ENCODE results near the gene MEA1.

The MEA1 gene

DNA sequence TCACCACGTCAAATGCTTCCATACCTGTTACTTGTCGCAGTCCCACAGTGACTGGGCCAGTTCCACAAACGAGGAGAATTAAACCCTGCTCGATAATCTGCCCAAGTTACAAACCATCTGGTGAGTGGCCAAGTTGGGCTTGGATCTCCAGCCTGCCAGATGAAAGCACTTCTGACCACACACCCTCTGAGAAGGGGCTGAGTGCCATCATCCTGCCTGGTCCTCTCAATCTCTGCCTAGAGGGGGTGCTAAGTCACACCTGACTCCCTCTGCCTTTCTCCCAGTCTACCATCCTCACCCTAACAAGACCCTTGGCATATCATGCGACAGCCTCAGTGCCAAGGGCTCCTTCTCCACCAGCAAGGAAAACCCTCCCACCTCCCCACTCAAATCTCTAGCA is 23.5 kb upstream of the MEA1 start:
- H3K4me1 ChIP-seq (ENCODE audit: insufficient read depth, low read length), result peaks cover 3% of the 10 kb centered on the region

DNA sequence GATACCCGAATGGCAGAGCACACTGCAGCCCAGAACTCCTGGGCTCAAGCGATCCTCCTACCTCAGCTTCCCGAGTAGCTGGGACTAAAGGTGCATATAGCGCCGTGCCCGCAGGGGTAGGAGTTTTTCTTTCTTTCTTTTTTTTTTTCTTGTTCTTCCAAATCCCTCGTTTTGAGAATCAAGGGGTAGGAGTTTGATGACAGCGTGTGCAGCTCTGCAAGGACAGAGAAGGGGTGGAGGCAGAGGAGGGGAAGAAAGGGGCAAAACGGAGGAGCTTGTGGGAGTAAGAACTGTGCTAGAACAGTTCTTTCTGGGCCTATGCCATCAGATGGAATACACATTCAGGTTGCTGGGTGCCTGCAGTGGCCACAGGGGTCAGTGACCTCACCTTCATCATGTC is 23.0 kb upstream of the MEA1 start:
- H3K9ac ChIP-seq (ENCODE audit: low read length), result no peak overlapping the region
- no peak overlapping the region for H3K27ac ChIP-seq (ENCODE audit: low read depth, low read length)

More for the DNA sequence above, 23.5 kb upstream of the MEA1 start:
- Histone ChIP-seq H3K27me3 (ENCODE audit: control insufficient read depth in 1 of 2, insufficient read depth in 2 of 2, low read length in 2 of 2) (no peaks in the 10 kb centered on the region), H3K27ac (ENCODE audit: low read depth, low read length) (no peak overlapping the region), H3K9me3 (ENCODE audit: low read length) (no peaks in the 10 kb centered on the region), H3K36me3 (ENCODE audit: insufficient read depth, low read length) (peaks cover 41% of the 10 kb centered on the region), H3K9ac (ENCODE audit: low read length) (no peak overlapping the region), H3K4me3 (ENCODE audit: low read depth in 1 of 2, low read length in 2 of 2) (no peak overlapping the region)

DNA sequence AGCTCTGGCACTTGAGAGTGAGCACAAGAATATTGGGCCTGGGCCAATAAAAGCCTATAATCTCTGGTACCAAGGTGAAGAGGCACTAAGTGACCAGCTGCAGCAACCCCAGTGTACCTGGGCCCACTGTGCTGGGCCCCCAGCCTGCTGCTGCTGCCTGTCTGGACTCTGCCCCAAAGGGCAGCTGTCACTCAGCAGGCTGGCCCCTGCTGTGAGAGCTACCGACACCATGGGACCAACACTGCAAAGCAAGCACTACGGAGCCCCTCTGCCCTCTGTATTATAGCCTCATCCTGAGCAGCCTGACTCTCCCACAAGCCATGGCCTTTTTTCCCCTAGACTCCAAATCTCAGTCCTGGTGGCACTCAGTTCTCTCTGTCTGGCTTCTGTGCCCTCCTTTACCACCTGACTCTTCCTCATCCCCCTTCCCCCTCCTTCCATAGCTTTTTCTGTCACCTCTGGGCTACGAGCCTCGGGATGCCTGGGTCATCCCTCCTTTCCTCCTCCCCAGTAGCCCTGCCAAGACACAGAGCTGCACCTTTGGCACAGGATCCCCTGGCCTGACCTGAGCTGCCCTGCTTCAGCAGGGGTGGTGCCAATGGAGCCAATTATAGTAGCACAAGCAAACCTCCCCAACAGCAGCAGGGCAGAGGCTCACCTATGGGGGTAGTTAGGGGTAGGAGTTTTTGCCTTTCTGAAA is 21.9 kb upstream of the MEA1 start:
- no peak overlapping the region for H3K9ac ChIP-seq (ENCODE audit: low read length)
- H3K4me3 ChIP-seq (ENCODE audit: low read depth in 1 of 2, low read length in 2 of 2), result no peak overlapping the region
- H3K9me3 ChIP-seq (ENCODE audit: low read length), result no peaks in the 10 kb centered on the region
- peaks cover 41% of the 10 kb centered on the region for H3K36me3 ChIP-seq (ENCODE audit: insufficient read depth, low read length)
- H3K4me1 ChIP-seq (ENCODE audit: insufficient read depth, low read length), result peaks cover 3% of the 10 kb centered on the region
- no peaks in the 10 kb centered on the region for H3K27me3 ChIP-seq (ENCODE audit: control insufficient read depth in 1 of 2, insufficient read depth in 2 of 2, low read length in 2 of 2)
- no peak overlapping the region for H3K27ac ChIP-seq (ENCODE audit: low read depth, low read length)

More for the DNA sequence above, 23.0 kb upstream of the MEA1 start:
- Histone ChIP-seq H3K4me1 (ENCODE audit: insufficient read depth, low read length) (peaks cover 3% of the 10 kb centered on the region), H3K36me3 (ENCODE audit: insufficient read depth, low read length) (peaks cover 41% of the 10 kb centered on the region), H3K4me3 (ENCODE audit: low read depth in 1 of 2, low read length in 2 of 2) (no peak overlapping the region), H3K9me3 (ENCODE audit: low read length) (no peaks in the 10 kb centered on the region), H3K27me3 (ENCODE audit: control insufficient read depth in 1 of 2, insufficient read depth in 2 of 2, low read length in 2 of 2) (no peaks in the 10 kb centered on the region)

DNA sequence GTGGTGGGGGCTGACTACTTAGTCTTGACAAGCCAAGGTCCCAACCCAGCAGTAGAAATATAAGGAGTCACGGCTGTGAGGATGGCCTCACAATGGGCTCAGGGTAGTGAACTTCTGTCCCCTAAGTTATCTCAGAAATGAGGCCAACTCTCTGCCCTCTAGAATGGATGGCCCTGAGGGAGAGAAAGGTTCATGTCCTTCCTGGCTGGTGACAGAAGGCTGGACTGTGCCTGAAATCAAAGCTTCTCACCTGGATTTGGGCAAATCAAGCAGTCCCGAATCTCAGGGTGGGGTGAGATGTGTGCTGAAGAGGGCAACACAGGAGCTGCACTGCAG is 20.4 kb upstream of the MEA1 start:
- Histone ChIP-seq H3K27ac (ENCODE audit: low read depth, low read length) (no peak overlapping the region), H3K36me3 (ENCODE audit: insufficient read depth, low read length) (peaks cover 50% of the 10 kb centered on the region), H3K27me3 (ENCODE audit: control insufficient read depth in 1 of 2, insufficient read depth in 2 of 2, low read length in 2 of 2) (no peaks in the 10 kb centered on the region), H3K9ac (ENCODE audit: low read length) (no peak overlapping the region), H3K9me3 (ENCODE audit: low read length) (no peaks in the 10 kb centered on the region), H3K4me3 (ENCODE audit: low read depth in 1 of 2, low read length in 2 of 2) (no peak overlapping the region), H3K4me1 (ENCODE audit: insufficient read depth, low read length) (peaks cover 3% of the 10 kb centered on the region)

DNA sequence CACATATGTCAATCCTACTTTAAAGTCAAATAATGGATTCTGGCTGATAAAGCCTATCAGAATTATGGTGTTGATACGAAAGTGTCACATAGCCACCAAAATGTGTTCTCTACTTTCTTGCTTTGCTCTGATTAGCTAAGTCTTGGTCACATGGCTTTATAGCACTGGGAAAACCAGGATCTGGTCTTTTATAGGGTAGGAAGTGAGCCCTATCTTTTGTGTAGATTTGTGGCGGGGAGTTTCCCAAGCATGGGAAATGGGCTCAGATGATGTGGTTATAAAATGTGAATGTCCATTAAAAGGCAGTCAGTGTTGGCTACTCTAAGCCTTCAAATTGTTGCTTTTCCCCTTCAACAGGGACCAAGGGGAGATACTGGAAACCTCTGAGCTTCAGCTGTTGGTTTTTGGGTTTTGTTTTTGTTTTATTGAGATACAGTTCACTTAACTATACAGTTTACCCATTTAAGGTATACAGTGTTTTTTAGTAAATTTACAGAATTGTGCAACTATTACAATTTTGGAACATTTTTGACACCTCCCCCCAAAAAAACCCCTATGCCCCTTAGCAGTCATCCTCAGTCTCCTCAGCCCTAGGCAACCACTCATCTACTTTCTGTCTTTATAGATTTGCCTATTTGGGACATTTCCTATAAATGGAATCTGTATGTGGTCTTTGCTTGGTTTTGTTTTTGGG is 19.9 kb upstream of the MEA1 start:
- Histone ChIP-seq H3K36me3 (ENCODE audit: insufficient read depth, low read length) (peaks cover 50% of the 10 kb centered on the region), H3K4me1 (ENCODE audit: insufficient read depth, low read length) (peaks cover 3% of the 10 kb centered on the region), H3K4me3 (ENCODE audit: low read depth in 1 of 2, low read length in 2 of 2) (no peak overlapping the region), H3K9ac (ENCODE audit: low read length) (no peak overlapping the region), H3K9me3 (ENCODE audit: low read length) (no peaks in the 10 kb centered on the region), H3K27ac (ENCODE audit: low read depth, low read length) (no peak overlapping the region), H3K27me3 (ENCODE audit: control insufficient read depth in 1 of 2, insufficient read depth in 2 of 2, low read length in 2 of 2) (no peaks in the 10 kb centered on the region)

DNA sequence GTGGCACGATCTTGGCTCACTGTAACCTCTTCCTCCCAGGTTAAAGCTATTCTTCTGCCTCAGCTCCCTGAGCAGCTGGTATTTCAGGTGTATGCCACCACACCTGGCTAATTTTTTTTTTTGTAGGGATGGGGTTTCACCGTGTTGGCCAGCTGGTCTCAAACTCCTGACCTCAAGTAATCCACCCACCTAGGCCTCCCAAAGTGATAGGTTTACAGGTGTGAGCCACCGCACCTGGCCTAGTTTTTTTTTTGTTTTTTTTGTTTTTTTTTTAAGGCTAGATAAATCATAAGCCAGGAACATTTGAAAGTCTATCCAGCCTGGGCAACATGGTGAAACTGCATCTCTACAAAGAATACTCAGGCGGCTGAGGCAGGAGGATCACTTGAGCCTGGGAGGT is 18.6 kb upstream of the MEA1 start:
- H3K9me3 ChIP-seq (ENCODE audit: low read length), result no peaks in the 10 kb centered on the region
- peaks cover 48% of the 10 kb centered on the region for H3K36me3 ChIP-seq (ENCODE audit: insufficient read depth, low read length)
- no peak overlapping the region for H3K9ac ChIP-seq (ENCODE audit: low read length)
- H3K4me3 ChIP-seq (ENCODE audit: low read depth in 1 of 2, low read length in 2 of 2), result no peak overlapping the region
- no peaks in the 10 kb centered on the region for H3K27me3 ChIP-seq (ENCODE audit: control insufficient read depth in 1 of 2, insufficient read depth in 2 of 2, low read length in 2 of 2)
- no peak overlapping the region for H3K27ac ChIP-seq (ENCODE audit: low read depth, low read length)
- peaks cover 3% of the 10 kb centered on the region for H3K4me1 ChIP-seq (ENCODE audit: insufficient read depth, low read length)

DNA sequence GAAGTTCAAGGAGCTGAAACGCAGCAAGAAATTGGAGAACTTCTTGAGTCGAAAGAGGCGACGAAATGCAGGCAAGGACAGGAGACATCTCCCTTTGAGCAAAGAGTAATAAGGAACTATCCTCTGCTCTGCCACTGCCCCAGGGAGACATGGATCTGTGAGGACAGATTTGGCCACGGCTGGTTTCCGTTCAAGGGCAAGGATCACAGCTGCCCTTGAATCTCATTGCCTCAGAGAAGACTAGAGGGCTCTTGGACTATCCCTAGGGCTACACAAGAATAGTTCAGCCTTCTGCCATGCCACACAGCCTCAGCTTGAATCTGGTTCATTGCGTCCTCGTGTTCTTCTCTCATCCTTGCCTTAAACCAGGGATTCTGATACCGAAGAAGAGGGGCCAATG is 15.4 kb upstream of the MEA1 start:
- Histone ChIP-seq H3K9me3 (ENCODE audit: low read length) (no peaks in the 10 kb centered on the region), H3K27ac (ENCODE audit: low read depth, low read length) (no peak overlapping the region), H3K4me1 (ENCODE audit: insufficient read depth, low read length) (peaks cover 2% of the 10 kb centered on the region), H3K36me3 (ENCODE audit: insufficient read depth, low read length) (peaks cover 64% of the 10 kb centered on the region), H3K27me3 (ENCODE audit: control insufficient read depth in 1 of 2, insufficient read depth in 2 of 2, low read length in 2 of 2) (no peaks in the 10 kb centered on the region), H3K4me3 (ENCODE audit: low read depth in 1 of 2, low read length in 2 of 2) (no peak overlapping the region), H3K9ac (ENCODE audit: low read length) (no peak overlapping the region)

DNA sequence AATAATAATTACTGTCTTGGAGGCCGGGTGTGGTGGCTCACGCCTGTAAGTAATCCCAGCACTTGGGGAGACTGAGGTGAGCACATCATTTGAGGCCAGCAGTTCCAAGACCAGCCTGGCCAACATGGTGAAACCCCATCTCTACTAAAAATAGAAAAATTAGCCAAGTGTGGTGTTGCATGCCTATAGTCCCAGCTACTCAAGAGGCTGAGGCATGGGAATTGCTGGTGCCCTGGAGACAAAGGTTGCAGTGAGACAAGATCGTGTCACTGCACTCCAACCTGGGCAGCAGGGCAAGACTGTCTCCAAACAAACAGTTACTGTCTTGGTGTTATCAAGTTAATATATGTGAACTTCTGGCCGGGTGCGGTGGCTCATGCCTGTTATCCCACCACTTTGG is 12.6 kb upstream of the MEA1 start:
- Histone ChIP-seq H3K36me3 (ENCODE audit: insufficient read depth, low read length) (peaks cover 57% of the 10 kb centered on the region), H3K27ac (ENCODE audit: low read depth, low read length) (no peak overlapping the region), H3K4me3 (ENCODE audit: low read depth in 1 of 2, low read length in 2 of 2) (no peak overlapping the region), H3K9ac (ENCODE audit: low read length) (no peak overlapping the region), H3K27me3 (ENCODE audit: control insufficient read depth in 1 of 2, insufficient read depth in 2 of 2, low read length in 2 of 2) (no peaks in the 10 kb centered on the region), H3K9me3 (ENCODE audit: low read length) (no peaks in the 10 kb centered on the region), H3K4me1 (ENCODE audit: insufficient read depth, low read length) (peaks cover 16% of the 10 kb centered on the region)

DNA sequence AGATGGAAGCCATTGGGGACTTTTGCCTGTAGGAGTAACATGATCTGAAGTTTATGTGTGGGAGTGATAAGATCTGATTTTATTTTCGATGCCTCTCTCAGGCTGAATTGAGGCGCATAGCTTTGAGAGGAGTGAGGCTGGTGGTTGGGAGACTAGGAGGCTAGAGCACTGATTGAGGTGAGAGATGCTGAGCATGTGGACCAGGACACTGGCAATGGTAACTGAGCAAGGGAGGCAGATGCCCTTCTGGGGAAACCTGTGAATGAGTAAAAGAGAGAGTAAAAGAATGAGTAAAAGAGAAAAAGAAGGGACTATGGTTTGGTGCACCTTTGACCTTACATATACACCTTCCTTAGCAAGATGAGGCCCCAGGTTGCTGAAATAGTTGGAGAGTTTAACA is 10.7 kb upstream of the MEA1 start:
- Histone ChIP-seq H3K36me3 (ENCODE audit: insufficient read depth, low read length) (peaks cover 58% of the 10 kb centered on the region), H3K27ac (ENCODE audit: low read depth, low read length) (no peak overlapping the region), H3K4me3 (ENCODE audit: low read depth in 1 of 2, low read length in 2 of 2) (no peak overlapping the region), H3K27me3 (ENCODE audit: control insufficient read depth in 1 of 2, insufficient read depth in 2 of 2, low read length in 2 of 2) (no peaks in the 10 kb centered on the region), H3K9me3 (ENCODE audit: low read length) (no peaks in the 10 kb centered on the region), H3K4me1 (ENCODE audit: insufficient read depth, low read length) (peaks cover 24% of the 10 kb centered on the region), H3K9ac (ENCODE audit: low read length) (no peak overlapping the region)

DNA sequence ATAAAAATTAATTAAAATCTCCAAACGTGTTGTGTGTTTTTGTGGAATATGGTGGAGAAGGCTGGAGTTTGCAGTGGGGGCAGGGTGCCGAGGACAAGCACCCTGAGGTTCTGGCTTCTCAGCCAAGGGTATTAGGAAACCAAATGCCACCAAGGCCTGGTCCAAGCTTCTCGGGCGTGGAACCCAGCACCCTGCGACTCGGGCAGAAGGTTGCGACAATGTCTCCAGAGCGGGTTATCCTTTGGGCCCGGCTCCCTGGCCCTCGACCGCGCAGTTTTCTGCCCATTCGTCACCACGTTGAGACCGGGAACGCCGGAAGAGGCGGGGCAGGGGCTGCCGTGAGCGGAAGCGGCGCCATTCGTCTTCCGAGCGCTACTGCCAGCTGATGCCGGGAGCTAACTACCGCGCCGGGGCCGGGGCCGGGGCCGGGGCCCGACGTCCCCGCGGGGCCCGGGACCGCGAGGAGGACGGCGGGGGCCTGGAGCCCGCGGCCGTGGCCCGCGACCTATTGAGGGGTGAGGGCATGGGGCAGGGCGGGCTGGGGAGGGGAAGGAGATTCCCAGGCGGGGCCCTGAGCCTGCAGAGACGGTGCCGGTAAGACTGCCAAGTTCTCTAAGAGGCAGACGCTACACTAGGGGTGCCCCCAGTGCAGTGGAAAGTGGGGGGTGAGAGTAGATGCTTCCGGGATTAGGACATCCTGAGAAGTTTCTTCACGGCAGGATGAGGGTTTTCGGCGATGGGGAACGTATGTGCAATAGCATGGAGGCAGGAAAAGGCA is 7.7 kb upstream of the MEA1 start, which contains the start of gene RRP36:
Gene RRP36 (plus strand): TSS at position 354 of the 778 bp plus-strand sequence. CDS start 32 bp downstream, at position 386.
- H3K27ac ChIP-seq (ENCODE audit: low read depth, low read length), result peak within 1 kb of the TSS; percentile 99
- H3K4me1 ChIP-seq (ENCODE audit: insufficient read depth, low read length), result peaks cover 32% of the 10 kb centered on the region
- no peaks in the 10 kb centered on the region for H3K9me3 ChIP-seq (ENCODE audit: low read length)
- peak within 1 kb of the TSS; percentile 65 for H3K9ac ChIP-seq (ENCODE audit: low read length)
- no peaks in the 10 kb centered on the region for H3K27me3 ChIP-seq (ENCODE audit: control insufficient read depth in 1 of 2, insufficient read depth in 2 of 2, low read length in 2 of 2)
- peak within 1 kb of the TSS; percentile 75 to 95 for H3K4me3 ChIP-seq (ENCODE audit: low read depth in 1 of 2, low read length in 2 of 2)
- peaks cover 49% of the 10 kb centered on the region for H3K36me3 ChIP-seq (ENCODE audit: insufficient read depth, low read length)

DNA sequence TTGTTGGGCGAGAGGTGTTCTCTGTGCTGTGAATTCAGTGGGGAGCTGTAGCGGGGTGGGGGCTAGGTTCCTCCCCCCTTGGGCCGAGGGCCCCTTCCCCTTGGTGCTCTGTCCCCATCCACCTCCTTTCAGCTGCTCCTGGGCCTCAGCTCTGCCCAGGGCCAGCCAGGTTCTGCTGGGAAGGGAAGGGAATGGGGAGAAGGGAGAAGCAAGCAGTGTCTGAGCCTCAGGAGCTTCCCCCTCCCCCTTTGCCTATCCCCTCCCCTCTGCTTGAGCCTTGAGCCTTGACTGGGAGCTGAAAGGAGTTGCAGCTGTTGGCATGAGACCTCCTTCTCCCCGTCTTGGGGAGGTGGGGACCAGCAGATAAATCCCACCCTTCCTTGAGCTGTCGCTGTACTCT is 7.1 kb upstream of the MEA1 start:
- Histone ChIP-seq H3K9me3 (ENCODE audit: low read length) (no peaks in the 10 kb centered on the region), H3K27ac (ENCODE audit: low read depth, low read length) (peak overlapping the region; percentile 90), H3K4me3 (ENCODE audit: low read depth in 1 of 2, low read length in 2 of 2) (peak overlapping the region; percentile 75 to 95), H3K36me3 (ENCODE audit: insufficient read depth, low read length) (peaks cover 43% of the 10 kb centered on the region), H3K9ac (ENCODE audit: low read length) (peak overlapping the region; percentile 65), H3K27me3 (ENCODE audit: control insufficient read depth in 1 of 2, insufficient read depth in 2 of 2, low read length in 2 of 2) (no peaks in the 10 kb centered on the region), H3K4me1 (ENCODE audit: insufficient read depth, low read length) (peaks cover 39% of the 10 kb centered on the region)
